Upper lobe of left lung (tissue), 6 donors: ENCODE measurements around the gene C12orf57. TPM values are rescaled to one million over a fixed set of nuclear protein-coding genes. Genes with fewer than 3 reads are reported as not detected.

ENCODE experiments used
- ATAC-seq, 2 donors: fragments of 200-7000 bp; cut with Tn5 transposase; one replicate each; pipeline ENCODE4 v1.9.1; 2022; ENCODE audit warnings: mild to moderate bottlenecking in 2 of 2, moderate library complexity in 2 of 2; ENCODE audit not compliant: low FRiP score in 2 of 2
- DNase-seq, 2 donors: peaks; one replicate each; pipeline ENCODE4 v3.0.0-alpha.2; 2019 to 2020
- H3K27ac ChIP-seq, 4 donors: fragments of 200-600 bp; sonication (generic); one replicate each; pipeline ENCODE4 v1.5.1; 2016 to 2019
- H3K27me3 ChIP-seq, 4 donors: fragments of 200-600 bp; sonication (generic); one replicate each; pipeline ENCODE4 v1.5.1; 2017 to 2019
- H3K36me3 ChIP-seq, 4 donors: fragments of 200-600 bp; sonication (generic); one replicate each; pipeline ENCODE4 v1.5.1; 2016 to 2019
- H3K4me1 ChIP-seq, 4 donors: fragments of 200-600 bp; sonication (generic); one replicate each; pipeline ENCODE4 v1.5.1; 2018 to 2019
- H3K4me3 ChIP-seq, 4 donors: fragments of 200-600 bp; sonication (generic); one replicate each; pipeline ENCODE4 v1.5.1; 2017 to 2019; ENCODE audit warnings: mild to moderate bottlenecking in 2 of 4, moderate library complexity in 1 of 4
- H3K9me3 ChIP-seq, 4 donors: fragments of 200-600 bp; sonication (generic); one replicate each; pipeline ENCODE4 v1.5.1; 2018 to 2019
- CTCF ChIP-seq, 6 experiments: fragments of 450-650 bp in 4 of 6; fragments of 200-600 bp in 2 of 6; sonication (generic) in 2 of 6; IDR thresholded peaks; one replicate each; pipeline ENCODE4 v1.5.1; 2016 to 2019; ENCODE audit warnings: antibody characterized with exemption in 6 of 6
- EP300 ChIP-seq, 4 donors: sonication (generic); formaldehyde crosslinking; IDR thresholded peaks; one replicate each; pipeline ENCODE4 v1.5.1; 2017; ENCODE audit warnings: antibody characterized with exemption in 4 of 4, control low read depth in 2 of 4
- POLR2A ChIP-seq, 4 donors: fragments of 450-650 bp; IDR thresholded peaks; one replicate each; pipeline ENCODE4 v1.5.1; 2016 to 2017; ENCODE audit warnings: antibody characterized with exemption in 4 of 4, mild to moderate bottlenecking in 2 of 4
- POLR2AphosphoS5 ChIP-seq, 2 donors: sonication (generic); formaldehyde crosslinking; IDR thresholded peaks; one replicate each; pipeline ENCODE4 v1.5.1; 2017; ENCODE audit warnings: antibody characterized with exemption in 2 of 2
- WGBS, 2 donors: methylation state at CpG; one replicate each; pipeline ENCODE4 v1.1.5; 2017 to 2018; 5-methylcytosine and 5-hydroxymethylcytosine counted together
- total RNA-seq, 6 donors: library from RNA; depleted of rRNA in 4 of 6; stranded (reverse); fragments of >200 nt in 4 of 6; gene quantifications; one replicate each; pipeline versions ENCODE4 v1.1.0 to v1.2.1, GENCODE V29; 2016 to 2021
- donor health status: DM: no; HTN: no; CAD: no; lungs with moderate emphysema.
- donor health status: DM: no; HTN: yes; CAD: no; lungs with severe emphysema.

Gene C12orf57
- total RNA-seq, 6 donors from 2014 or later: 83.8 to 291 (median 179) TPM

- ATAC-seq: no peak
- DNase-seq: no peak
- 81 to 90% methylated on average over 7 of the region's 7 CpGs for WGBS, 2 donors
- H3K27ac ChIP-seq: no peak overlapping the region
- peaks cover 18 to 28% (median 23%) of the 10 kb centered on the region in 4 donors for H3K4me1 ChIP-seq
- TF ChIP-seq POLR2AphosphoS5 (IDR thresholded peaks at IDR 0.05): no peak
- no peak for TF ChIP-seq POLR2A (IDR thresholded peaks at IDR 0.05)
- no peak for TF ChIP-seq EP300 (IDR thresholded peaks at IDR 0.05)
- no peak overlapping the region for H3K4me3 ChIP-seq
- no peaks in the 10 kb centered on the region for H3K27me3 ChIP-seq
- H3K9me3 ChIP-seq: no peaks in the 10 kb centered on the region
- peaks cover 0 to 30% (median 14%) of the 10 kb centered on the region in 4 donors for H3K36me3 ChIP-seq
Observed at GRCh38 chr12:6921539-6921938, 22.3 kb upstream of the C12orf57 start.

- Histone ChIP-seq H3K27me3 (no peaks in the 10 kb centered on the region), H3K4me3 (no peak overlapping the region), H3K36me3 (peaks cover 0 to 29% (median 11%) of the 10 kb centered on the region in 4 donors), H3K27ac (peak overlapping the region in 1 of 4 donors; percentile 23), H3K9me3 (no peaks in the 10 kb centered on the region), H3K4me1 (peaks cover 24 to 36% (median 29%) of the 10 kb centered on the region in 4 donors)
- WGBS, 2 donors: 72 to 84% methylated on average over 8 to 9 of the region's 9 CpGs
- TF ChIP-seq CTCF (IDR thresholded peaks at IDR 0.05) (no peak), POLR2AphosphoS5 (IDR thresholded peaks at IDR 0.05) (no peak), EP300 (IDR thresholded peaks at IDR 0.05) (no peak), POLR2A (IDR thresholded peaks at IDR 0.05) (no peak)
- ATAC-seq: no peak
- DNase-seq: no peak
Observed at GRCh38 chr12:6921996-6922946, 21.6 kb upstream of the C12orf57 start.

- no peak for DNase-seq
- no peak overlapping the region for H3K4me3 ChIP-seq
Observed at GRCh38 chr12:6923003-6923732, 20.7 kb upstream of the C12orf57 start.

GRCh38 chr12:6923851-6924250 is 20.0 kb upstream of the C12orf57 start:
- 60 to 64% methylated on average over 6 of the region's 6 CpGs for WGBS, 2 donors
- DNase-seq (no peak), ATAC-seq (no peak)
- H3K27ac ChIP-seq: peak overlapping the region in 3 of 4 donors; percentile 94 to 99 (median 98)
- H3K9me3 ChIP-seq: no peaks in the 10 kb centered on the region
- TF ChIP-seq POLR2A (IDR thresholded peaks at IDR 0.05): no peak
- peaks cover 24 to 40% (median 32%) of the 10 kb centered on the region in 4 donors for H3K4me1 ChIP-seq
- H3K27me3 ChIP-seq: no peaks in the 10 kb centered on the region
- H3K4me3 ChIP-seq: peak overlapping the region in 1 of 4 donors; percentile 96
- H3K36me3 ChIP-seq: peaks cover 0 to 18% (median 7%) of the 10 kb centered on the region in 4 donors

More at GRCh38 chr12:6923003-6923732, 20.7 kb upstream of the C12orf57 start:
- ATAC-seq: no peak
- TF ChIP-seq POLR2A (IDR thresholded peaks at IDR 0.05) (no peak), CTCF (IDR thresholded peaks at IDR 0.05) (no peak), POLR2AphosphoS5 (IDR thresholded peaks at IDR 0.05) (no peak), EP300 (IDR thresholded peaks at IDR 0.05) (no peak)
- H3K9me3 ChIP-seq: no peaks in the 10 kb centered on the region
- H3K27me3 ChIP-seq: no peaks in the 10 kb centered on the region
- H3K36me3 ChIP-seq: peaks cover 0 to 23% (median 7%) of the 10 kb centered on the region in 4 donors
- 78 to 86% methylated on average over 10 of the region's 10 CpGs for WGBS, 2 donors
- no peak overlapping the region for H3K27ac ChIP-seq
- peaks cover 24 to 37% (median 29%) of the 10 kb centered on the region in 4 donors for H3K4me1 ChIP-seq

- WGBS, 2 donors: 27 to 28% methylated on average over 1 of the region's 1 CpG
- no peaks in the 10 kb centered on the region for H3K27me3 ChIP-seq
- peaks cover 0 to 11% (median 4%) of the 10 kb centered on the region in 4 donors for H3K36me3 ChIP-seq
- peak overlapping the region in 2 of 4 donors; percentile 89 to 96 for H3K4me3 ChIP-seq
- no peaks in the 10 kb centered on the region for H3K9me3 ChIP-seq
- ATAC-seq (no peak), DNase-seq (no peak)
- peak overlapping the region; percentile 92 to 99 (median 96) for H3K27ac ChIP-seq
- TF ChIP-seq CTCF (IDR thresholded peaks at IDR 0.05): no peak
- no peak for TF ChIP-seq POLR2AphosphoS5 (IDR thresholded peaks at IDR 0.05)
- no peak for TF ChIP-seq EP300 (IDR thresholded peaks at IDR 0.05)
- TF ChIP-seq POLR2A (IDR thresholded peaks at IDR 0.05): no peak
- peaks cover 35 to 53% (median 45%) of the 10 kb centered on the region in 4 donors for H3K4me1 ChIP-seq
Observed at GRCh38 chr12:6925239-6925539, 18.6 kb upstream of the C12orf57 start.
